Measurements from ENCODE around the gene NELFB. TPM values are rescaled to one million over a fixed set of nuclear protein-coding genes. Genes with fewer than 3 reads are reported as not detected.

Gene NELFB
- total and polyA plus RNA-seq, 9 of the 15 experiments (the other 6 are each of a cell fraction or from before 2014, with no cell fraction given) = 0.24 to 84.0 (median 29.7) TPM

- Histone ChIP-seq H3K36me3 (ENCODE audit: control insufficient read depth, insufficient read depth, low read length) (peaks cover 59% of the 10 kb centered on the region; the same call in 2 of the 3 replicates), H3K4me2 (ENCODE audit: insufficient read depth, low read length) (no peak overlapping the region), H3K4me3 (no peak overlapping the region), H3K9me3 (replicated peaks; ENCODE audit: control insufficient read depth, insufficient read depth, low read depth, low read length) (no peaks in the 10 kb centered on the region), H2AFZ (ENCODE audit: low read depth, low read length) (no peak overlapping the region), H3K4me1 (replicated peaks in 1 of 2; ENCODE audit: control insufficient read depth in 2 of 2, insufficient read depth in 2 of 2, low read length in 2 of 2) (peaks cover 13 to 44% of the 10 kb centered on the region in 2 experiments), H3K79me2 (ENCODE audit: control insufficient read depth, insufficient read depth, low read length) (peaks cover 5% of the 10 kb centered on the region; the same call in 2 of the 3 replicates), H3K27ac (ENCODE audit: extremely low read depth, low read depth, low read length) (no peak overlapping the region), H3K9ac (ENCODE audit: insufficient read depth in 1 of 2, low read depth in 2 of 2, low read length in 2 of 2) (peak overlapping the region in 1 of 2 experiments; percentile 52; a peak in 1 of 4 replicates), H3K27me3 (ENCODE audit: control insufficient read depth in 2 of 2, insufficient read depth in 2 of 2, low read length in 2 of 2) (no peaks in the 10 kb centered on the region), H4K20me1 (replicated peaks; ENCODE audit: control insufficient read depth, insufficient read depth, low read length) (no peaks in the 10 kb centered on the region), H3K9me1 (ENCODE audit: control insufficient read depth, insufficient read depth, low read length) (no peaks in the 10 kb centered on the region)
- FAIRE-seq = no peak
- BruUV-seq (replicated peaks) = no TSS peak
- intact Hi-C loops (cut with micrococcal nuclease) = no loop called here
- CTCF ChIA-PET (ENCODE audit: low intra/inter-chr PET ratio) = no interaction called here
- DNase-seq (ENCODE audit: extremely low read depth in 1 of 4, low spot score in 3 of 4) = no peak
- in situ Hi-C loops (cut with MboI) = no loop called here
- ATAC-seq = no peak
- POLR2A ChIA-PET = interaction anchor here (1.0 to 2.2 kb wide), 4 partner anchors 13 to 38 kb away, joined by 3 to 5 read pairs (median 4); partner anchors contain the start of genes NRARP and TOR4A
- 89% methylated on average over 18 of the region's 22 CpGs for WGBS (ENCODE audit: insufficient coverage, low coverage, missing lambda C conversion rate)
- TF ChIP-seq ZNF780A (CRISPR knock-in tag; IDR thresholded peaks at IDR 0.05) = no peak
- peak; percentile 64 for TF ChIP-seq POLR2G (IDR thresholded peaks at IDR 0.05; ENCODE audit: low read depth, low read length)
- TF ChIP-seq PCBP2 (IDR thresholded peaks at IDR 0.05; ENCODE audit: low read depth, low read length, poor library complexity, severe bottlenecking) = no peak
- no peak for TF ChIP-seq ARID3B (CRISPR knock-in tag; IDR thresholded peaks at IDR 0.05; ENCODE audit: borderline replicate concordance)
Observed at GRCh38 chr9:137264067-137264466, 8.9 kb downstream of the NELFB start.
